ES-I3 (cell line): ENCODE data around the gene GNB1.

Experiments used
- H3K36me3 ChIP-seq: 2 replicates; pipeline ENCODE4 v1.6.1; 2013; ENCODE audit warnings: mild to moderate bottlenecking, low read length, control low read depth, moderate library complexity; ENCODE audit not compliant: insufficient read depth
- H3K4me1 ChIP-seq: 2 replicates; pipeline ENCODE4 v1.6.1; 2013; ENCODE audit warnings: mild to moderate bottlenecking, control low read depth, low read length; ENCODE audit not compliant: insufficient read depth
- H3K9ac ChIP-seq: 2 replicates; pipeline ENCODE4 v1.6.1; 2013; ENCODE audit warnings: low read depth, mild to moderate bottlenecking, low read length, moderate library complexity
- H3K9me3 ChIP-seq: 2 replicates; pipeline ENCODE4 v1.6.1; 2013; ENCODE audit warnings: mild to moderate bottlenecking, low read length, moderate library complexity; ENCODE audit not compliant: control insufficient read depth, insufficient read depth

The GNB1 gene

GRCh38 chr1:1763657-1764621 lies 126.9 kb downstream of the GNB1 start:
- Histone ChIP-seq H3K9me3 (no peaks in the 10 kb centered on the region), H3K4me1 (no peaks in the 10 kb centered on the region), H3K9ac (no peak overlapping the region), H3K36me3 (peaks cover 7% of the 10 kb centered on the region)

- H3K4me1 ChIP-seq, result no peaks in the 10 kb centered on the region
- H3K9ac ChIP-seq, result no peak overlapping the region
- H3K9me3 ChIP-seq, result no peaks in the 10 kb centered on the region
- H3K36me3 ChIP-seq, result peaks cover 7% of the 10 kb centered on the region
Observed at GRCh38 chr1:1761504-1762376, 129.1 kb downstream of the GNB1 start.

- Histone ChIP-seq H3K36me3 (peaks cover 7% of the 10 kb centered on the region), H3K9ac (no peak overlapping the region), H3K4me1 (no peaks in the 10 kb centered on the region), H3K9me3 (no peaks in the 10 kb centered on the region)
Observed at GRCh38 chr1:1760715-1761114, 130.2 kb downstream of the GNB1 start.

GRCh38 chr1:1760345-1760650 lies 130.6 kb downstream of the GNB1 start:
- H3K9ac ChIP-seq, result no peak overlapping the region
- H3K4me1 ChIP-seq, result no peaks in the 10 kb centered on the region
- peaks cover 8% of the 10 kb centered on the region for H3K36me3 ChIP-seq
- H3K9me3 ChIP-seq, result no peaks in the 10 kb centered on the region

GRCh38 chr1:1759456-1760344 lies 131.2 kb downstream of the GNB1 start:
- Histone ChIP-seq H3K4me1 (no peaks in the 10 kb centered on the region), H3K36me3 (peaks cover 12% of the 10 kb centered on the region), H3K9ac (no peak overlapping the region), H3K9me3 (no peaks in the 10 kb centered on the region)

GRCh38 chr1:1758692-1759455 lies 132.0 kb downstream of the GNB1 start:
- Histone ChIP-seq H3K36me3 (peaks cover 12% of the 10 kb centered on the region), H3K9ac (no peak overlapping the region), H3K9me3 (no peaks in the 10 kb centered on the region), H3K4me1 (no peaks in the 10 kb centered on the region)

GRCh38 chr1:1758059-1758621 lies 132.7 kb downstream of the GNB1 start:
- Histone ChIP-seq H3K4me1 (no peaks in the 10 kb centered on the region), H3K36me3 (peaks cover 12% of the 10 kb centered on the region), H3K9me3 (no peaks in the 10 kb centered on the region), H3K9ac (no peak overlapping the region)

- Histone ChIP-seq H3K9me3 (no peaks in the 10 kb centered on the region), H3K9ac (no peak overlapping the region), H3K4me1 (no peaks in the 10 kb centered on the region), H3K36me3 (peaks cover 12% of the 10 kb centered on the region)
Observed at GRCh38 chr1:1757422-1758058, 133.3 kb downstream of the GNB1 start.

- H3K4me1 ChIP-seq, result no peaks in the 10 kb centered on the region
- peaks cover 12% of the 10 kb centered on the region for H3K36me3 ChIP-seq
- no peaks in the 10 kb centered on the region for H3K9me3 ChIP-seq
- H3K9ac ChIP-seq, result no peak overlapping the region
Observed at GRCh38 chr1:1756661-1757421, 134.0 kb downstream of the GNB1 start.

- no peak overlapping the region for H3K9ac ChIP-seq
Observed at GRCh38 chr1:1755852-1756251, 135.0 kb downstream of the GNB1 start.

GRCh38 chr1:1755426-1755825 lies 135.5 kb downstream of the GNB1 start:
- Histone ChIP-seq H3K9me3 (no peaks in the 10 kb centered on the region), H3K36me3 (peaks cover 5% of the 10 kb centered on the region), H3K4me1 (no peaks in the 10 kb centered on the region), H3K9ac (no peak overlapping the region)

More at GRCh38 chr1:1755852-1756251, 135.0 kb downstream of the GNB1 start:
- Histone ChIP-seq H3K4me1 (no peaks in the 10 kb centered on the region), H3K9me3 (no peaks in the 10 kb centered on the region), H3K36me3 (peaks cover 5% of the 10 kb centered on the region)

GRCh38 chr1:1754051-1754815 lies 136.7 kb downstream of the GNB1 start:
- H3K4me1 ChIP-seq, result no peaks in the 10 kb centered on the region
- H3K36me3 ChIP-seq, result peaks cover 5% of the 10 kb centered on the region; the same call in 1 of the 2 replicates
- H3K9ac ChIP-seq, result no peak overlapping the region
- H3K9me3 ChIP-seq, result no peaks in the 10 kb centered on the region
